Measurements from ENCODE around the gene IGSF9B.
A peak's percentile ranks its signal among the peaks of the same experiment; 100 is the strongest.
"Not testable (repeated sequence)": the region's sequence is repeated elsewhere in the genome, so short reads cannot be mapped to it uniquely, and the experiment has no call there.

Gene IGSF9B, protein sequence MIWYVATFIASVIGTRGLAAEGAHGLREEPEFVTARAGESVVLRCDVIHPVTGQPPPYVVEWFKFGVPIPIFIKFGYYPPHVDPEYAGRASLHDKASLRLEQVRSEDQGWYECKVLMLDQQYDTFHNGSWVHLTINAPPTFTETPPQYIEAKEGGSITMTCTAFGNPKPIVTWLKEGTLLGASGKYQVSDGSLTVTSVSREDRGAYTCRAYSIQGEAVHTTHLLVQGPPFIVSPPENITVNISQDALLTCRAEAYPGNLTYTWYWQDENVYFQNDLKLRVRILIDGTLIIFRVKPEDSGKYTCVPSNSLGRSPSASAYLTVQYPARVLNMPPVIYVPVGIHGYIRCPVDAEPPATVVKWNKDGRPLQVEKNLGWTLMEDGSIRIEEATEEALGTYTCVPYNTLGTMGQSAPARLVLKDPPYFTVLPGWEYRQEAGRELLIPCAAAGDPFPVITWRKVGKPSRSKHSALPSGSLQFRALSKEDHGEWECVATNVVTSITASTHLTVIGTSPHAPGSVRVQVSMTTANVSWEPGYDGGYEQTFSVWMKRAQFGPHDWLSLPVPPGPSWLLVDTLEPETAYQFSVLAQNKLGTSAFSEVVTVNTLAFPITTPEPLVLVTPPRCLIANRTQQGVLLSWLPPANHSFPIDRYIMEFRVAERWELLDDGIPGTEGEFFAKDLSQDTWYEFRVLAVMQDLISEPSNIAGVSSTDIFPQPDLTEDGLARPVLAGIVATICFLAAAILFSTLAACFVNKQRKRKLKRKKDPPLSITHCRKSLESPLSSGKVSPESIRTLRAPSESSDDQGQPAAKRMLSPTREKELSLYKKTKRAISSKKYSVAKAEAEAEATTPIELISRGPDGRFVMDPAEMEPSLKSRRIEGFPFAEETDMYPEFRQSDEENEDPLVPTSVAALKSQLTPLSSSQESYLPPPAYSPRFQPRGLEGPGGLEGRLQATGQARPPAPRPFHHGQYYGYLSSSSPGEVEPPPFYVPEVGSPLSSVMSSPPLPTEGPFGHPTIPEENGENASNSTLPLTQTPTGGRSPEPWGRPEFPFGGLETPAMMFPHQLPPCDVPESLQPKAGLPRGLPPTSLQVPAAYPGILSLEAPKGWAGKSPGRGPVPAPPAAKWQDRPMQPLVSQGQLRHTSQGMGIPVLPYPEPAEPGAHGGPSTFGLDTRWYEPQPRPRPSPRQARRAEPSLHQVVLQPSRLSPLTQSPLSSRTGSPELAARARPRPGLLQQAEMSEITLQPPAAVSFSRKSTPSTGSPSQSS (N-terminal part only)

DNA sequence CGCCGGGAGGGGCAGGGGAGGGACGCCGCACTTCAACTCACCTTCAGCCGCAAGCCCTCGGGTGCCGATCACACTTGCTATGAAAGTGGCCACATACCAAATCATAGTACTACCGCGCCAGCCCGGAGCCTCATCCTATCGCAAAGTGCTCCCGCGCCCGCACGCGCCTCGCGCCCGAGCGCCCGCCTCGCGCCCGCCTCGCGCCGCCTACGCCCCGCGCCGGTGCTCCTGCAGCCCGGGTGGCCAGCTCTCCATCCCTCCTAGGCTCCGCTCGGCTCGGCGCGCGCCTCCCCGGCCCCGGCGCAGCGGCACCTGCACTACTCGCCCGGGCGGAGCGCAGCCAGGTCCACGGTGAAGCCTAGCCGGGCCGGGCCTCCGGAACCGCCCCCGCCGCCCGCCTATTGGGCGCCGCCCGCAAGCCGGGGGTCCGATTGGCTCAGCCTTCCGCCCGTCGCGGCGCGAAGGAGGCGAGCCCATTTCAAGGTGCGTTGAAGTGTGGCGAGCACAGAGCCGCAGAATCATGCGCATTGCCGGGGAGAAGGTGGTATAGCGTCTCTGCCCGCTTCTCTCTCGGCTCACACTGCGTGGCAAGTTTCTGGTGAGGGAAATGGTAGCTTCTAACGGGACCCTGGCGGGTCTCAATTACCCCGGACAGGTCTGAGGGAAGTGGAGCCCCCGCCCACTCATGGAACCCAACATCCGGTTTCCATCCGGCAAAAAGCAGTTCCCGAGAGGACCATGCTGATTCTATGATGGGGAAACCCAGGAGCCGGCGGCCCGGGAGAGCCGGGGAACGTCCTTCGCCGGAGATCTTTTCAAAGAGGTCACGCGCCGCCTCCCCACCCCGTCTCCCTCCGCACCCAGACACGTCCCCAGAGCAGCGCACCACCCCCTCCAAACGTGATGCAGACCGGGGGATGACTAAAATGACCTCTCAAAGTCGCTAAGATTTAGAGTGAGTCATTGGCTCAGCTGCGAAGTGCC, at the start of gene IGSF9B:
IGSF9B (minus strand) TSS at position 319 of the 984 bp plus-strand sequence; CDS start at position 105, 214 bp downstream.
- Mint-ChIP-seq H3K4me1 (peaks cover 48% of the 10 kb centered on the region), H3K27me3 (ENCODE audit: low read depth) (peaks cover 94% of the 10 kb centered on the region), H3K9me3 (no peaks in the 10 kb centered on the region), H3K4me3 (peak within 1 kb of the TSS; percentile 90 to 92 (median 90)), H3K36me3 (ENCODE audit: low read depth) (no peaks in the 10 kb centered on the region), H3K27ac (no peak within 1 kb of the TSS)
- TF ChIP-seq, protein P1, sequence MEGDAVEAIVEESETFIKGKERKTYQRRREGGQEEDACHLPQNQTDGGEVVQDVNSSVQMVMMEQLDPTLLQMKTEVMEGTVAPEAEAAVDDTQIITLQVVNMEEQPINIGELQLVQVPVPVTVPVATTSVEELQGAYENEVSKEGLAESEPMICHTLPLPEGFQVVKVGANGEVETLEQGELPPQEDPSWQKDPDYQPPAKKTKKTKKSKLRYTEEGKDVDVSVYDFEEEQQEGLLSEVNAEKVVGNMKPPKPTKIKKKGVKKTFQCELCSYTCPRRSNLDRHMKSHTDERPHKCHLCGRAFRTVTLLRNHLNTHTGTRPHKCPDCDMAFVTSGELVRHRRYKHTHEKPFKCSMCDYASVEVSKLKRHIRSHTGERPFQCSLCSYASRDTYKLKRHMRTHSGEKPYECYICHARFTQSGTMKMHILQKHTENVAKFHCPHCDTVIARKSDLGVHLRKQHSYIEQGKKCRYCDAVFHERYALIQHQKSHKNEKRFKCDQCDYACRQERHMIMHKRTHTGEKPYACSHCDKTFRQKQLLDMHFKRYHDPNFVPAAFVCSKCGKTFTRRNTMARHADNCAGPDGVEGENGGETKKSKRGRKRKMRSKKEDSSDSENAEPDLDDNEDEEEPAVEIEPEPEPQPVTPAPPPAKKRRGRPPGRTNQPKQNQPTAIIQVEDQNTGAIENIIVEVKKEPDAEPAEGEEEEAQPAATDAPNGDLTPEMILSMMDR (IDR thresholded peaks at IDR 0.05; ENCODE audit: unreplicated experiment in 3 of 3), result no peak

DNA sequence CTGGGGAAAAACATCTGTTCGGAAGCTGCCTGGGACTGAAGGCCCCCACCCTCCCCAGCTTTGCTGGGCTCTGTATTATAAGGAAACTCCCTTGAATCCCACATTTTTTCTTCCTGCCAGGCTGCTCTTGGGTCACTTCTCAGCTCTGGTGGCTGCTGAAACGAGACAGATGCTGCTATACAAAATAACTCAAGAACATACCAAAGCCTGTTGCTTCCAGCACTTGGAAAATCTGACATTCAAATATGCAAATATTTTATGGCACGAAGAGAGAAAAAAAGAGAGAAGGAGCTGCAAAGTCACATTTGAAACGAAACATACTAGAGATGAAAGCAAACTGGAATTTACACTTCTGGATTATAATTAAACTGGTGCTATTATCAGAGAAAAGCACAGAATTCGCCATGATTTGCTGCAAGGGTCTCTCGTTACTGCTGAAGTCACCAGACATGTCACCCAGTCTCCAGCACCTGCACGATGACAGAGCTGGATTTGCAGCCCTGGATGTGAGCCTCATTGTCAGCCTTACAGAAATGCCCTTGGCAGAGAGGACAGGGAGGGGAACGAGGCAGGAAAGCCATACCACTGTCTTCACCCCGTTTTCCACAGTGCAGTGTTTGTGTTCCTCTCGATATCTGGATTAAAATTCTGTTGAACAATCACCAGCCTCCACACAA, 47.9 kb upstream of the IGSF9B start:
- Mint-ChIP-seq H3K27me3 (ENCODE audit: low read depth) (peaks cover 30% of the 10 kb centered on the region), H3K36me3 (ENCODE audit: low read depth) (no peaks in the 10 kb centered on the region), H3K27ac (peak overlapping the region; percentile 4 to 61 (median 26)), H3K4me1 (peaks cover 17% of the 10 kb centered on the region), H3K4me3 (no peak overlapping the region), H3K9me3 (no peaks in the 10 kb centered on the region)
- TF ChIP-seq, protein P1 (IDR thresholded peaks at IDR 0.05; ENCODE audit: unreplicated experiment in 3 of 3), result no peak

DNA sequence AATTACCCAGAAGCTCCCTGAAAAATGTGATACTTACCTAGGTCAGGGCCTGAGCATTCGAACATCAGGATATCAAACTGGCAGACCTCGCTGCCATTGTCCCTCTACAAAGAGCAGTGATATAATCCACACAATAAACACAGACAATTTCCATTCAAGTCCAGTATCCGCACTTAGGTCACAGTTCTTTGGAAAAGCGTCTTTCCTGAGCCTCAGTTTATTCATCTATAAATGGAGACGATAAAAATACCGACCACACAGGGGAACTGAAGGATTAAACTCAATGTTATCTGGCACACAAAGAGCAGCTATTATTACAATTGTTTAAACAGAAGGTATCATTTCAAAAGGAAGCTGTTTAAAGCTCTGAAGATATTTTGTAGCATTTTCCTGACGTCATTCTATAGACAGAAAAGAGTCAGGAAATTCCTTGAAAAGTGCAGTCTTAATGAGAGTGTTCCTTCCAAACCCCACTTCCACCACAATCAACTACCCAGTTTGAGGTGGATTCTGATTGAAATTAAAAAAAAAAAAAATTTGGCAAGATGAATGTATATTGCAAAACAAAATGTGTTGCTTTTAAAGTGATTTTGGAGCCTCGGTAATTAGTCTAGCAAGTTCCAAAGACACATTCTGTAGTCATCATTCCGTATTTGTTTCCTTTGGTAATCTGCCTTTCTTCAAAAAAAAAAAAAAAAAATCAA, 47.2 kb upstream of the IGSF9B start:
- H3K27ac Mint-ChIP-seq, result peak overlapping the region; percentile 4 to 61 (median 26)
- TF ChIP-seq, protein P1 (IDR thresholded peaks at IDR 0.05; ENCODE audit: unreplicated experiment in 3 of 3), result no peak

DNA sequence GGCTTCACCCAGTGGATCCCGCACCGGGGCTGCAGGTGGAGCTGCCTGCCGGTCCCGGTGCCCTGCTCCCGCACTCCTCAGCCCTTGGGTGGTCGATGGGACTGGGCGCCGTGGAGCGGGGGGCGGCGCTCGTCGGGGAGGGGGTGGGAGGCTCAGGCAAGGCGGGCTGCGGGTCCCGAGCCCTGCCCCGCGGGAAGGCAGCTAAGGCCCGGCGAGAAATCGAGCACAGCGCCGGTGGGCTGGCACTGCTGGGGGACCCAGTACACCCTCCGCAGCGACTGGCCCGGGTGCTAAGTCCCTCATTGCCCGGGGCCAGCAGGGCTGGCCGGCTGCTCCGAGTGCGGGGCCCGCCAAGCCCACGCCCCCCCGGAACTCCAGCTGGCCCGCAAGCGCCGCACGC, 46.1 kb upstream of the IGSF9B start:
- H3K27ac Mint-ChIP-seq; H3K36me3 Mint-ChIP-seq (ENCODE audit: low read depth); H3K4me3 Mint-ChIP-seq; H3K9me3 Mint-ChIP-seq: not testable (repeated sequence)
- H3K4me1 Mint-ChIP-seq, result peaks cover 17% of the 10 kb centered on the region
- peaks cover 27% of the 10 kb centered on the region for H3K27me3 Mint-ChIP-seq (ENCODE audit: low read depth)

More for the DNA sequence above, 47.2 kb upstream of the IGSF9B start:
- Mint-ChIP-seq H3K27me3 (ENCODE audit: low read depth) (peaks cover 24% of the 10 kb centered on the region), H3K36me3 (ENCODE audit: low read depth) (no peaks in the 10 kb centered on the region), H3K9me3 (no peaks in the 10 kb centered on the region), H3K4me3 (no peak overlapping the region), H3K4me1 (peaks cover 17% of the 10 kb centered on the region)

DNA sequence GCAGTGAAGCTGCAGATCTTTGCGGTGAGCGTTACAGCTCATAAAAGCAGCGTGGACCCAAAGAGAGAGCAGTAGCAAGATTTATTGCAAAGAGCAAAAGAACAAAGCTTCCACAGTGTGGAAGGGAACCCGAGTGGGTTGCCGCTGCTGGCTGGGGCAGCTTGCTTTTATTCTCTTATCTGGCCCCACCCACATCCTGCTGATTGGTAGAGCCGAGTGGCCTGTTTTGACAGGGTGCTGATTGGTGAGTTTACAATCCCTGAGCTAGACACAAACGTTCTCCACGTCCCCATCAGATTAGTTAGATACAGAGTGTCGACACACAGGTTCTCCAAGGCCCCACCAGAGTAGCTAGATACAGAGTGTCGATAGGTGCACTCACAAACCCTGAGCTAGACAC, 45.6 kb upstream of the IGSF9B start:
- Mint-ChIP-seq H3K27me3 (ENCODE audit: low read depth) (peaks cover 32% of the 10 kb centered on the region), H3K4me1 (peaks cover 21% of the 10 kb centered on the region)
- H3K9me3 Mint-ChIP-seq; H3K4me3 Mint-ChIP-seq; H3K27ac Mint-ChIP-seq; H3K36me3 Mint-ChIP-seq (ENCODE audit: low read depth): not testable (repeated sequence)
